Activated CD4-positive, alpha-beta T cell treated with anti-CD3 and anti-CD28 coated beads for 4 hours (primary cell): ENCODE results near the gene MDP1.

Source experiments
- DNase-seq, 2 donors: peaks; one replicate each; pipeline ENCODE4 v3.0.0-alpha.2; 2020

MDP1 gene

DNA sequence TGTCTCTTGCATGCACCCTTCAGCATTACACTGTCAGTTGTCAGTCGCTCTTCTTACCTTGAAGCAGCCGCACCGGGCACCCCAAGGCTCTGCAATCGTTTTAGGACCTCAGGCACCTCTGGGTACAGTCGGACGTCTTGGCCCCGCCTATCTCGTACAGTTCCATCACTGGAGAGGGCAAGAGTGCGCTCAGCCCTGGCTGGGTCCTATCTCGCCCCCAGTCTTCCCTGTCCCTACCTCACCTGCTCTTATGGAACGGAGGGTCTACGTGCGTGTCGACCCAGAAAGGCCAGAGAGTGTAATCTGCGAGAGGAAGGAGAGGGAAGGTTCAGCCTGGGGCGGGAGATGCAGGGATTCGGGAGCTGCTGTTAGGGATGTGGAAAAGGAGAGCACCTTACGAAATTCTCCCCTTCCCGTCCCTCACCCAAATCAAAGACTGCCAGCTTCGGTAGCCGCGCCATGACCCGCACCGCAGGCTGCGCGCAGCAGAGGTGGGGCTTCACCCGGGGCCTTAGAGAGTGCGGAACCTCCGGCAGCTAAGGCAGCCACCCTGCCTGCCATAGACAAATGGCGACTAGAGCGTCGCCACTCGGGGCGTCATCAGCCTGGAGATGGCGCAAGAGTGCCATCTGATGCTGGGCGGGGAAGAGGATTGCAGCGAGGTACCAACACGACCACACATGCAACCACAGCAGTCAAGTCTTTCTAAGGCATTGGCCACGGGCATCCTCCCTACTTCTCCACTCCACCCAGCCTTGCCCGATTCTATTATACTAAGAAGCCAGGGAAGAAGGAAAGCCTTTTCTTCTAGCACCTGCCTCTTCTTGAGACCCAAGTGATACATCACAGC is at the start of gene MDP1:
TSS of gene MDP1 (minus strand) at position 572 of the 850 bp plus-strand sequence. CDS start at position 461, 111 bp downstream.
- peak; percentile 82 for DNase-seq

DNA sequence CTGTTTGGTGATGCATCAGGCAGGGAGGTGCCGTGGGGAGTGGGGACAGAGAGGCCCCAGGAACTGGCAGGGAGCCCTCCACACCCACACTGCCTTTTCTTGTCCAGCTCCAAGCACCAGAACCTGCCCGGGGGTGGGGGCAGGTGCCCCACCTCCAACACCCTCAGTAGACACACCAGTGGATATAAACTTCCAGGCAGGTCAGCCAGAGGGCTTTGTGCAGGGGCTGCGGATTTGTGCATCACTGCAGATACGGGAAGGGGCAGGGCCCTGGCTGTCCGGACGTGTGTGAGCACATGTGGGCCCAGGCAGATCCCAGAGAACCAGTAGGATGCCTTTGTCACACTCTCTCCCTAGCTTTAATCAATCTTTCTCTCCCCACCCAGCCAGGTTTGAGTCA is 48.4 kb upstream of the MDP1 start:
- no peak for DNase-seq

DNA sequence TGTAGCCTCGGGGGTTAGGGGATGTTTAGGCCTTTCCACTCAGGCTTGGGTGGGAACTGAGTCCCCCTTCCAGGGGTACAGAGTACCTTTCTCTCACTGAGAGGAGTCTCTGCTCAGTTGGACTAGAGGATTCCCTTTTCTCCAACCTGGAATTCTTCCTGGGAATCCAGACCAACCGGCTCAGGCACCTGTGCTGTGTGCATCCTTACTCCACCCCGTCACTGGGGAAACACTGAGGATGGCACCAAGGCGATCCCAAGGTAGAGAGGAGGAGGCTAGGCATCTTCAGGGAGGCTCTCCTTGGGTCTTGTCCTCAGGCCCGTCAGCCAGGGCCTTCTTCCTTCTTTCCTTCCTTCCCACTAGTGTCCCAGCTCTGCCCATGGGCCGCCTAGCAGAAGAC is 48.0 kb upstream of the MDP1 start:
- DNase-seq: no peak

DNA sequence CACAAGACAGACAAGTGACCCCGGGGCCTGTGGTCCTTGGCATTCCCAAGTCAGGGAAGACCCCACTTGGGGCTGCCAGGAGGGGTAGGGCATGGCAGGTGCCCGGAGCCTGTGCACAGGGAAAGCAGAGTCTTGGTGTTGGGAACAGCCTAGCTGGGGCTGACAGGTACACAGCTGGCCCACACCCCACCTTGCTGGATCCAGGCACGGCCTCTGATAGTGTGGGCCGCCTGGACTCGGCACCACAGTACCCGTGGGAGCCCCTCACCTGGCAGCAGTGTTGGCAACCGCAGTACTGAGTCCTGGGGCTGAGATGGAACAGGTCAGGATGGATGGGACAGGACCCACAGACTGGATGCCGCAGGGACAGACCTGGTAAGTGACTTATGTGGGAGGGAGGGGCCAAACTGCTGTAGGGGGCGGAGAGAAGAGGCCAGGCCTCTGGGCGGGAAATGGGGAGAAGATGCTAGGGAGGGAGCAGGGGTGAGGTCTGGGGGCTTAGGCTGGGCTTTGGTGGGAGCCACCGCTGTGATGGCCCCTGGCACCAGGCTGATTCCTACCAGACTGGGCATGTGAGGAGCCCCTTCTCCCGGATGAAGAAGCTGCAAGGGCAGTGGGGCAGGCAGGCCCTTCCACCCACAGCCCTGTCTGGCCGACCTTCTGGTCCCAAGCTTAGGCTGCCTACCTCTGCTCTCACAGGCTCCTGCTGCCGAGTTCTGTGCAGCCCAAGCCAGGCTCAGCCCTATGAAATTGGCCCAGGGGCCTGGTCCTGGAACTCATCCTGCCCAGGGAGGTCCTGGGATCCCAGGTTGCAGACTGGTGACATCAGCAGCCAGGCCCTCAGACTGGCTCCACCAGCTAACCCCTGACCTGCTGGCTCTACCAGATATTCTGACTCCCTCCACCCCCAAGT is 47.2 kb upstream of the MDP1 start, which contains the start of gene TGM1:
TSS of gene TGM1 (minus strand) at position 357 of the 913 bp plus-strand sequence. CDS start 825 bp downstream, outside the sequence.
- no peak for DNase-seq

DNA sequence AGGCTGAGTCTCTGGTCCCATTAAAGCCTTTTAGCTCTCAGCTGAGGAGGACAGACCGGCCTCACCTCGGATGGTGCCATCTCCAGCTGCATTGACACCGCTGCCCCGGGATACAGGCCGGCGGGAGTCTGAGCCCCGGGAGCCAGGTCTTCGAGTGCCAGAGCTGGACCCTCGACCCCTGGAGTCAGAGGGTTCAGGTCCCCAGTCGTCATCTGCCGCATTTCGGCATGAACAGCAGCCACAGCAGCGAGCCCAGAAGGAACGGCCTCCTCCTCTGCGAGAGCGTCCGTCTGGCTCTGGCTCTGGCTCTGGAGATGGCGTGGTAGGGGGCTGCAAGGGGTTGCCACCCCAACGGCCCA is 46.1 kb upstream of the MDP1 start:
- no peak for DNase-seq

DNA sequence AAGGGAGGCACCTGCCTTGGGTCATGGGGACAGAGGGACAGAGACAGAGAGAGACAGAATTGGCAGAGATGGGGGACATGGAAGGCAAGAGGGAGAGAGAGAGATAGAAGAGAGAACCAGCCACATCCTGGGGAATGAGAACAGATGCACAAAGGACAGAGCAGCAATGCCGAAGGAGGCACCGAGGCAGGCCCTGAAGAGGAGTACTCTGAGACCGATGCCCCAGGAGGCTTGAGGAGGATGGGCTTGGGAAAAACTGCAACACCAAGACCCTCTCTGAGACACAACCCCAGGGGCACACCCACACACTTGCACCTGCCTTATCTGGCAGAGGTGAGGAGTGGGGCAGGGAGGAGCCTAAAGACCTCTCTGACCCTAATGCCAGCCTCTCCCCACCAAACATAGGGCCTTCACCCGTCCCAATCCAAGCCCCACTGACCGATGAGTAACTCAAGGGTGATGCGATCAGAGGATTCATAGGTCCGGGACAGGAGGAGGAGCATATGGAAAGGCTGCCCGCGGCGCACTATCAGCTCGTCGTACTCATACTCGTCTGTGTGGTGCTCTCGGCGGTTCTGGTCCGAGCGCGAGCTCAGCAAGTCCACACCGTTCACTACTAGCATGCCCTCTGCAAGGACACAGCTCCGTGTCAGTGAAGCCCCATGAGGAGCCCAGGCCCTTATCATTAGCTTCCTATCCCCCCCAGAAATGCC is 45.5 kb upstream of the MDP1 start:
- DNase-seq: no peak

DNA sequence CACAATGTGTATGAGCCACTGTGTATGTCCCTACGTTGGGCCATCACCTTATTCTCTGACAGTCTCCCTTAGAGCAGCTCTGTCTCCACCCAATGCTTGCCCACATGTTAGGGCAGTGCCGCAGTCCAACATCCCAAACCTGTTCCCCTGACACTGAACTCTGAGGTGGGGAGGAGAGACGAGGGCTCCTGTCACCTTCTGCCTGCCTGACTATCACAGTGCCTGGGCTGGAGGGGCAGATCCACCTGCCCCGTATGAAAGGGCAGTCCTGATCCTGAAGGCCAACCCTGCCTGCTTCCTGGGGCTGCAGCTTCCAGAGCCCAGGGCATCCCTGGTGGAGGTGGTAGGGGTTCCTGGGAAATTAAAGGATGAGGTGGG is 44.9 kb upstream of the MDP1 start:
- DNase-seq: no peak

DNA sequence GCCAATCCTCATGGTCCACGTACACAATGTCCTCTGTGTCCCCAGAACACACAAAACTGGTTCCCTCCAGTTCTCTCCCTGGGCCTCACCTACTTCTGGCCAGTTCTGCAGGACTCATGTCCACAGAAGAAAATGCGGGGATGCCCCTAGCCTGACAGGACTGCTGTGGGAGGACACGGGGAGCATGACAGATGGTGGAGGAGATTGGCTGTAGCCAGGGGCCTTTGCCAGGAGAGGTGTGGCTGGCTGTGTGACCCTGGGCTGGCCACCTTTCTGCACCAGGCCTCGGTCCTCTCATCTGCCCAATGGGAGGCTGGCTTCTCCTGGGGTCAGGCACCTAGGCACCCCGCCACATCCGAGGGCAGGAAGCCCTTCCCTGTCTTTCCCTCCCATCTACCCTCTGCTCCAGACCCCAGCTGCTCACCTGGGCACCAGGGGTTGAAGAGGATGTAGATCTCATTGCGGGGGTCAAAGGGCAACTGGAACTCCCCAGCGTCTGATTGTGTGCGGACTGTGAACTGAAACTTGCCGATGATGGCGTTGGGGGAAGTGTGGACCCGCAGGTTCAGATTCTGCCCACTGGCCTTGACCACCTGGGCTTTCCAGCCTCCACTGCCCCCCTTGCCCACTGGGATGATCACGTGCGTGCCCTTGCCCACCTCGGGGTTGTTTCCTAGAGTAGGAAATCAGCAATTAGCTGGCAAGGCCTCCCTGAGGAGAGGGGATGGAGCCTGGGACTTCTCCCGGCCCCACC is 44.3 kb upstream of the MDP1 start:
- DNase-seq: no peak

DNA sequence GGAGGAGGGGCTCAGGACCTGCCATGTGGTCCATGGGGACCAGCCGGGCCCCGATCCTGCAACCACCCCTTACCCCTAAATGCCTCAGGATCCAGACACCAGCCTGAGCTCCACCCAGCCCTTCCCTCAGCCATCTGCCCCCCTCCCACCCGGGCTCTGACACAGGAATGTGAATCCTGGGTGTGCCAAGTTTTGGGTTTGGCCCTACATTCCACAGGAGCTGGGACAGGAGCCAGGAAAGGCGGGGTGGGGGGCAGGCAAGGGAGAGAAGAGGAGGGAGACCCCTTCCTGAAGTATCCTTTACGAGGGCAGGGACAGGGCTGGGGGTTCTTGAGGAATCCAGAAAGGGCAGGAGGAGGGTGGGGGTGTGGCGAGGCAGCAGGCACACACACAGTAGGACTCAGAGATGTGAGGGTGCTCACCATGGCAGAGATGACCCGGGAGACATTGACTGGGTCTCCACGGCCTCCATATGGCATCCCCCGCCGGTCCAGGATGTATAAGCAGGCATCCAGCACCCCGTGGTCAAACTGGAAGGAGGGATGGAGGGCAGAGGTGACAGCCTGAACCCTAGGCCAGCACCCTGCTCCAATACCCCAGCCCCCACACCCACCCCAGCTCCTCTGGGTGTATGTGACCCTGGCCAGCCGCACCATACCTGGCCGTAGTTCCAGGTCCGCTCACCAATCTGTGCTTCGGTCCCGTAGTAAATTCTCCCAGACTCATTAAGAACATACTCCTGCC is 43.6 kb upstream of the MDP1 start:
- no peak for DNase-seq

DNA sequence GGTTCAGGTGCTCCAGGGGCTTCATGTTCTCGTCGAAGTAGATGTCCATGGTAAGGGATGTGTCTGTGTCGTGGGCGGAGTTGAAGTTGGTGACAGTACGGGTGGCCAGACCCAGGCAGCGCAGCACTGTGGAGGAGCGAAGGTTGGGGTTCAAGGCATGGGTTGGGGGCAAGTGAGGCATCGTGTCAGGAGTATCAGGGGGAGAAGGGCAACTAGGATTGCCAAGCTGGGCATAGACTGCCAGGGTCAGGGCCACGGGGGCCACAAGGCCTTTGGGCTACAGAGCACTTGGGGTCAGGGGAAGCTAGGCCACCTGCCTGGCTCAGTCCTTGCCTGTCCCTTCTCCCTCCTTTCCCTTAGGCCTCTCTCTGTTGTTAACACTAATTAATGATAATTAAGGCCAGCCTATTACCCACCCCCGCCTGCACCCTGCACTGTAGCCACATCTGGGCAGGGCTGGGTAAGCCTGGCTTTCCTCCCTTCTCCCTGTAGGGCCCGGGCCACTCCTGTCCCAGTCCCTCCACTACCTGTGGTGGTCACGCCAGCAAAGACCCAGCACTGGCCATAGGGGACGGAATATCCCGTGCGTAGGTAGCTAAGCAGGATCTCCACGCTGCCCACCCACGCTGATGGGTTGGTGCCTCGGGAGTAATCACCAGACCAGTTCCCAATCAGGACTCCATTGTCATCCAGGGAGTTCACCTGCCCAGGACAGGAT is 42.8 kb upstream of the MDP1 start:
- no peak for DNase-seq

DNA sequence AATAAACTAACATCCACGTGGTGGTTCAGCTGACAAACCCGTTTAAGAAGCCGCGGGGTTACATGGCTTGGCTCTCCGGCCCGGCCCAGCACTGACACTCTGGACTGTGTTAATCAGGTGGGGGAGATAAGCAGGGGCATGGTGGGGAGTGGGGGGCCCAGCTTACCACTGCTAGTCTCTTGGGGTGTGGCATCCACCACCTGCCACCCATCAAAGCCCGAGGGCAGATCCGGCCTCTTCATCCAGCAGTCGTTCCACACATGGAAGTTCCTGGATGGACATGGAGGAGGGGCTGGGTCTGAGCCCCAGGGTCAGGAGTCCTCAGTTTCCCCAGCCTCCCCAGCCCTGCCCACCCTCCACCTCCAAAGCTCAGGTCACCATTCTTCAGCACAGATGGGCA is 42.3 kb upstream of the MDP1 start:
- DNase-seq: no peak

DNA sequence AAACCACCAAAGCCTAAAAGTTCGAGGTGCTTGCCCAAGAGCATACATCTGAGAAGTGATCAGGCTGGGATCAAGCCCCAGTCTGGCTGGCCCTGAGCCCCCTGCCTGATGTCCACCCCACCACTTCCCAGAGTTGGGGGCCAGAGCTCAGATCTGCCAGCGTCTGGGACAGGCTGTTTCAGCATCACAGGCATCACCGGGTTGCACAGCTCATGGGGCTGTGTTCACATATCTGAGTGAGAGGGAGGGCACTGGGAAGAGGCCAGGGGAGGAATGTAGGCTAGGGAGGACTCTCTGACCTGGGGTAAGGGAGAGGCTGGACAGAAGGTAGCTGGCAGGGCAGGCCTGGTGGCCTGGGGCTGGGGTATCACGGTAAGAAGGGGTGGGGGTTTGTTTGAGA is 41.1 kb upstream of the MDP1 start:
- no peak for DNase-seq

DNA sequence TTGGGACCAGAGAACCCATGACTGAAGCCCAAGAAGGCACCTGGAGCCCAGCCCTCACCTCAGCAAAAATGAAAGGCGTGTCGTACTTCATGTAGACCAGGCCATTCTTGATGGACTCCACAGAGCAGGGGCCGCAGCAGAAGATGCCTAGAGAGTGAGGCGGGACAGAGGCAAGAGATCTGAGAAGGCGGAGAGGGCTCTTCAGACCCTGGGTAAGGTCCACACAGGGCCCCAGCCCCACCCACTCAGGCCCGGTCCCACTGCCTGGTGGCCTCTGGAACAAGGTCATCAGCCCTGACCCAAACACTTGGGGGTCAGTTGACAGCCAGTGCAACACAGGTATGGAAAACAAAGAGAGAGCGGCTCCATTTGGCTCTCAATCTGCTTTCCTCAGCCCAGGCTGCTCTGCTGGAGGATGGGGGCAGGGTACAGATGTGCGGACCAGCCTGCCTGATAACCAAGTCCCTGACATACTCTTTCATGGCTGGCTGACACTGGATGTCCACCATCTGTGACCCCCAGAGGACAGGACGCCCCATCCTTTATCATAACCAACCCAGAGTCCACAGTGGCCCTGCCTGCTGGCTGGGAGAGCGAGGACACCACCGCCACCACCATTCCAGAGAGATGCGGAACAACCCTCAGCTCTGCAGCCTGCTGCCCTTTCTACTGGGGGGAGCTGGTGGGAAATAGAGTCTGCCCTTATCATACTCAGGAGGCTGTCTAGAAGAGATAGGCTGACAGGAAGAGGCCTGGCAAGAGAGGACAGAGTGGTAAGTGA is 40.3 kb upstream of the MDP1 start:
- DNase-seq: no peak

DNA sequence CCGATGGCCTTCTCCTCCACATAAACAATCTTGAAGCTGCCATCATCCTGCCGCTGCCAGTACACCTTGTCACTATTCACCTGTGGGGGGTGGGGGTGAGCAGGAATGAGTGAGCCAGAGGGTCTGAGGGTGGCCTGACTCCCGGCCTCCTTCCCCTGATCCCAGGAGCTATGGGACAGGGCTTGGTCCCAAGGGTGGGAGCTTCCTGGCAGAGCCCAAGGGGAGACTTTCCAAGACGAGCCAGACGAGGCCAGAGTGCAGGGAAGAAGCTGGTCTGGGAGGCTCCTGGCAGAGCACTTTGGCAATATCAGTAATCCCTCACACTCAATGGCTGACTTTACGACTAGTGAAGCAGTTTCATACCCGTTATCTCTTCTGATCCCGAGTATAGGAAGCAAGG is 39.6 kb upstream of the MDP1 start:
- DNase-seq: no peak

DNA sequence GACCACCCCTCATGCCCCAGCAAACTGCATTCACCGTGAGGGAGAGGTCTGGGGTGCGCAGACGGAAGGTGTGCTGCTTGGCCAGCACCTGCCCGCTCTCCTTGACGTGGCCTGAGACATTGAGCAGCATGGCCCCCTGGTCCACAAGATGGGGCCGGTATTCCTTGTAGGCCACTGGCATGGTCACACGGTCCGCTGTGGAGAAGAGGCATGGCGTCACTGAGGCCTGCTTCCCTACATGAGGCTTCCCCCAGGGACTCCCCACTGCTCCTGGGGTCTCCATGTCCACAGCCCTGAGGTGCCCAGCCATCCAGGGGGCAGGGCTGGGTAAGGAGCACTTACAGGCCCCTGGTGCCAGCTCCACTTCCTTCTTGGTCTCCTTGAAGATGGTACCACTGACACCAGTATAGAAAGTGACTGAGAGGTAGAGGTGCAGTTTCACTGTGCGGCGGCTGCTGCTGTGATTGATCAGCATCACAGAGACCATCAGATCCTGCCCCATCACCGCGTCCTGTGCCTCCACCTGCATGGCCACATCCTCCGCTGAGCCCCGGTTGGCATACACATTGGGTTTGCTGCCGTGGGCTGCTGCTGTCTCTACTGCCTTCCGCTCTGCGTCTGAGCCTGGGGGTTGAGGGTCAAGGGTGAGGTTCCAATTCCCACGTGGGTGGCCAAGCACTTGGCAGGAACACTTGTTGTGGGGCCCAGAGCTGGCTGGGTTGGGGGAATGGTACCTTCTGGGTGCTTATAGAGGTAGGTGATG is 38.9 kb upstream of the MDP1 start:
- no peak for DNase-seq

DNA sequence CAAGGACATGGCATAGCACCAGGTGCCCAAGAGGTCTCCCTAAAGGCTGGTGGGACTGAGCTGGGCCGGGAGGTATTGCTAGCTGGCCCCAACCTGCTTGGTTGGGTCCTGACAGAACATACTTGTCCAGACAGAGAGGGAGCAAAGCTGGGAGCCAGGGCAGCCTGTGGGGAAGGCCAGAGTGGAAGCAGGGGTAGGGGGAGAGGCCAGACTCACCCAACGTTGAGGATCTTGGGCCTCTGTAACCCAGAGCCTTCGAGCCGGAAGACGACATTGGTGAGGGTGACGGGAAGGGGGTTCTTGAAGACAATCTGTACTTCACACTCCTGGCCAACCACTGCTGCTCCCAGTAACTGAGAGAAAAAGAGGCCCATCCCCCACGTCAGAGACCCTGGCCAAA is 38.1 kb upstream of the MDP1 start:
- no peak for DNase-seq

DNA sequence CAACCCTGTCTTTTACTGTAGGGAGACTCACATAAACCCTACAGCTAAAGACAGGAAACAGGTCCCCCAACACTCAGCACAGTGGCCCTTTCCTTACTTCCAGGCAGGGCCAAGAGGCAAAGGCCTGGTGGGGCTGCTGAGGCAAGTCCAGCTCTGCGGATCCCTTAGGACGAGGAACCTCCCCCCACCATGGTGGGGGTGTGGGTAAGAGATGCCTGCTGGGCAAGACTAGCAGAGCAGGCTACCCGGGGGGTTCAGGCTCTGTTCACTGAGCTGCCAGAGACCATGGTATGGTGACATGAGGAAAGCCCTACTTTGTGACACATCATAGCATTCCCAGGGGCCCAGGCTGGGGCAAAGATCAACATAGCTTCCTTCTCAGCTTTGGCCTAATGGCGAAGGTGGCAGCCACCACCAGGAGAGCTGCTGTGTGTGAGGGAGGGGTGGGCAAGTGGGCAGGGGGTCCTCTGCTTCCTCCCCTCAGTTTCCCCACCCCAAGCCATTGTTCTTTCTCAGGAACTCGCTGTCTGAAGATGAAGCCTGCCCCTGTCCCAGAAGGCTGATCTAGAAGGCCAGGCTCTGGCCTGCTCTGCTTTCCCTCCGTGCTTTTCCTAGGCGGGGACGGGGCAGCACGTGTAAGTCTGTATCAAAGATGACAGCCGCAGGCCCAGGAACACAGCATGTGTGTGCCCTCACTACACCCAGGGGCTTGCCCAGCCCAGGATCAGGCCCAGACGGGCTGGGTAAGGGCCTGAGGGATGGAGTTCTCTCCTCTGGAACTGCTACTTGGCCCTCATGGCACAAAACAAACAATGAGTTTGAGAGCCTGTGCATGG is 36.6 kb upstream of the MDP1 start:
- no peak for DNase-seq

DNA sequence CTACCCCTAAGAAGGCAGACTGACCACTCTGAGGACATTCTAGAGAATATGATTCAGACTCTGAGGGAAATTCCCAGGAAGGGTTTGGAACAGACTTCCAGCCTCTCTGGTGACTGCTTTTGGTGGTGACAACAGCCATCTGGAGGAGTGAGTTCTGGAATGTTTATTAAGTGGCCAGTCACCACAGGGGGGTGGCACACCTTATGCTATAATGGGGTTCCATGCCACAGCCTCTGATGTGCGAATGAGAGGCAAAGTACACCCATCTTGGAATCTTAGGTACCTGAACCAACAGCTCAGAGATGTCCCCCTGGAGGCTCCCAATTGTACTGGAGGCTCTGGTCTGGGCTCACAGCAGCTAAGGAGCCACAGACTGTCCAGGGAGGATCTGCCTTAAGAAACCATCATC is 36.0 kb upstream of the MDP1 start:
- no peak for DNase-seq

DNA sequence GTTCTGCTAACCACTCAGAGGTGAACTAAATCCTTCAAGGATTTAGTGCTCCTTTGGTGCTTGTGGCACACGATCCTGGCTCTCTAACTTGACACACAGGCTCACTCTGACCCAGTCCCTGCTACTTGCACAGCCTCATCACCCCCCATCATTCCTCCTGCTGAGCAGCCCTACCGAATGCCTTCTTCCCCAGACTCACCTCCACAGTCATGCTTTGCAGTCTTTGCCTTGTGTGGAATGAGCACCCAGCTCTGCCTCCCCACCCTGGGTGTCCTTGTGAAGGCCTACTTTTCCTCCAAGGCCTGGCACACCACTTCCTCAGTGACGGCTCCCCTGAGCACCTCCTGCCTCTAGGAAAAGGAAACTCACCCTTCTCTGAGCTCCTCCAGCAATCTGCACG is 34.5 kb upstream of the MDP1 start:
- DNase-seq: no peak
